Transverse colon (tissue), 4 donors: ENCODE measurements around the gene MGST2. TPM values are rescaled to one million over a fixed set of nuclear protein-coding genes. Genes with fewer than 3 reads are reported as not detected.

Source experiments
- DNase-seq: peaks from one replicate; pipeline ENCODE4 v3.0.0-alpha.2; 2019
- H3K27ac ChIP-seq, 4 donors: fragments of 200-600 bp; sonication (generic); 2 replicates each; pipeline ENCODE4 v1.5.1; 2016 to 2018; ENCODE audit warnings: inconsistent platforms in 4 of 4
- H3K27me3 ChIP-seq: fragments of 200-600 bp; sonication (generic); 2 replicates; pipeline ENCODE4 v1.5.1; 2017; ENCODE audit warnings: inconsistent platforms
- H3K36me3 ChIP-seq, 4 donors: fragments of 200-600 bp; sonication (generic); 2 replicates each; pipeline ENCODE4 v1.5.1; 2017 to 2019; ENCODE audit warnings: inconsistent platforms in 4 of 4
- H3K4me1 ChIP-seq, 4 donors: fragments of 200-600 bp; sonication (generic); 2 replicates each; pipeline ENCODE4 v1.5.1; 2017 to 2020; ENCODE audit warnings: inconsistent platforms in 4 of 4
- H3K4me3 ChIP-seq, 4 donors: fragments of 200-600 bp; sonication (generic); 1 replicate in 1 of 4; 2 replicates in 3 of 4; pipeline versions ENCODE4 v1.5.1 to v1.6.1; 2017 to 2019; ENCODE audit warnings: inconsistent platforms in 4 of 4
- H3K9me3 ChIP-seq, 2 donors: fragments of 200-600 bp; sonication (generic); 2 replicates each; pipeline ENCODE4 v1.5.1; 2017 to 2019; ENCODE audit warnings: inconsistent platforms in 2 of 2
- EP300 ChIP-seq: sonication (generic); formaldehyde crosslinking; IDR thresholded peaks from one replicate; pipeline ENCODE4 v1.6.1; 2017; ENCODE audit warnings: antibody characterized with exemption, low read depth
- POLR2A ChIP-seq: fragments of 450-650 bp; IDR thresholded peaks from one replicate; pipeline ENCODE4 v1.6.1; 2016; ENCODE audit warnings: antibody characterized with exemption, mild to moderate bottlenecking, moderate library complexity
- POLR2AphosphoS5 ChIP-seq, 3 donors: sonication (generic); formaldehyde crosslinking; IDR thresholded peaks; one replicate each; pipeline ENCODE4 v1.6.1; 2016; ENCODE audit warnings: antibody characterized with exemption in 3 of 3
- WGBS, 2 donors: methylation state at CpG; one replicate each; pipeline ENCODE4 v1.1.5; 2018; ENCODE audit warnings: low coverage in 1 of 2; 5-methylcytosine and 5-hydroxymethylcytosine counted together
- in situ Hi-C, 4 donors: fragments of 200-750 bp; cut with MboI; loops; one replicate each; pipeline versions ENCODE4 v1.15.0 to v1.15.1; 2017; ENCODE audit warnings: low sequenced_read_pairs in 3 of 4, low pct_ligation_motif_present in 1 of 4, low pct_unique_long_range_greater_than_20kb in 1 of 4
- intact Hi-C: fragments of 100-400 bp; cut with DNase I; formaldehyde crosslinking; loops from one replicate; pipeline ENCODE4 v1.15.1; 2023; ENCODE audit warnings: low total_unique reads
- total RNA-seq, 4 donors: library from RNA; depleted of rRNA; stranded (reverse); fragments of >200 nt; gene quantifications; one replicate each; pipeline ENCODE4 v1.1.0, GENCODE V29; 2016
- TF ChIP-seq, protein P1 (sequence below), 5 experiments: fragments of 200-600 bp in 3 of 5; fragments of 450-650 bp in 2 of 5; sonication (generic) in 3 of 5; IDR thresholded peaks; 1 replicate in 2 of 5; 2 replicates in 3 of 5; pipeline ENCODE4 v1.5.1; 2016 to 2017; ENCODE audit warnings: antibody characterized with exemption in 5 of 5, inconsistent platforms in 3 of 5, mild to moderate bottlenecking in 2 of 5, moderate library complexity in 1 of 5

The MGST2 gene
- total RNA-seq, 4 donors from 2014 or later: 3.4 to 91.5 (median 39.4) TPM

DNA sequence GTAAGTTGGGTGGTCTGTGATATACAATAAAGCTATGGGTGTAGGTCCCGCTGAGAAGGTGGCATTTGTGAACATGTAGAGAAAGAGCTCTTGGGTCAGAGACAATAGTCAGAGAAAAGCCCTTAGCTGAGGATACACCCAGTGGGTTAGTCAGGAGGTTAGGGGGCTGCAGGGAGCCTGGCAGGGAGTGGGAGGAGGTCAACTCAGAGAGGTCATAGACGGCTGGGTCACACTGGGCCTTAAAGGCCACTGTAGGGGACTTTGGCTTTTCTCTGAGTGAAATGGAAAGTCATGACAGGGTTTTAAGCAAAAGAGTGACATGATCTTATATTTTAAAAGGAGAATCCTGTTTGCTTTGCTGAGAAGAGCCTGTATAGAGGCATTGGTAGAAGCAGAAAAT lies 16.7 kb downstream of the MGST2 start:
- WGBS, 2 donors: 79 to 81% methylated on average over 2 of the region's 2 CpGs
- no peaks in the 10 kb centered on the region for H3K27me3 ChIP-seq
- in situ Hi-C loops (no loop called here), intact Hi-C loops (no loop called here)
- no peak overlapping the region for H3K4me3 ChIP-seq
- H3K4me1 ChIP-seq: peaks cover 4 to 25% (median 14%) of the 10 kb centered on the region in 4 donors
- peaks cover 0 to 31% (median 2%) of the 10 kb centered on the region in 4 donors for H3K36me3 ChIP-seq
- no peak for DNase-seq
- no peak overlapping the region for H3K27ac ChIP-seq
- TF ChIP-seq EP300: no peak
- TF ChIP-seq, protein P1, sequence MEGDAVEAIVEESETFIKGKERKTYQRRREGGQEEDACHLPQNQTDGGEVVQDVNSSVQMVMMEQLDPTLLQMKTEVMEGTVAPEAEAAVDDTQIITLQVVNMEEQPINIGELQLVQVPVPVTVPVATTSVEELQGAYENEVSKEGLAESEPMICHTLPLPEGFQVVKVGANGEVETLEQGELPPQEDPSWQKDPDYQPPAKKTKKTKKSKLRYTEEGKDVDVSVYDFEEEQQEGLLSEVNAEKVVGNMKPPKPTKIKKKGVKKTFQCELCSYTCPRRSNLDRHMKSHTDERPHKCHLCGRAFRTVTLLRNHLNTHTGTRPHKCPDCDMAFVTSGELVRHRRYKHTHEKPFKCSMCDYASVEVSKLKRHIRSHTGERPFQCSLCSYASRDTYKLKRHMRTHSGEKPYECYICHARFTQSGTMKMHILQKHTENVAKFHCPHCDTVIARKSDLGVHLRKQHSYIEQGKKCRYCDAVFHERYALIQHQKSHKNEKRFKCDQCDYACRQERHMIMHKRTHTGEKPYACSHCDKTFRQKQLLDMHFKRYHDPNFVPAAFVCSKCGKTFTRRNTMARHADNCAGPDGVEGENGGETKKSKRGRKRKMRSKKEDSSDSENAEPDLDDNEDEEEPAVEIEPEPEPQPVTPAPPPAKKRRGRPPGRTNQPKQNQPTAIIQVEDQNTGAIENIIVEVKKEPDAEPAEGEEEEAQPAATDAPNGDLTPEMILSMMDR (IDR thresholded peaks at IDR 0.05): no peak
- no peaks in the 10 kb centered on the region for H3K9me3 ChIP-seq

DNA sequence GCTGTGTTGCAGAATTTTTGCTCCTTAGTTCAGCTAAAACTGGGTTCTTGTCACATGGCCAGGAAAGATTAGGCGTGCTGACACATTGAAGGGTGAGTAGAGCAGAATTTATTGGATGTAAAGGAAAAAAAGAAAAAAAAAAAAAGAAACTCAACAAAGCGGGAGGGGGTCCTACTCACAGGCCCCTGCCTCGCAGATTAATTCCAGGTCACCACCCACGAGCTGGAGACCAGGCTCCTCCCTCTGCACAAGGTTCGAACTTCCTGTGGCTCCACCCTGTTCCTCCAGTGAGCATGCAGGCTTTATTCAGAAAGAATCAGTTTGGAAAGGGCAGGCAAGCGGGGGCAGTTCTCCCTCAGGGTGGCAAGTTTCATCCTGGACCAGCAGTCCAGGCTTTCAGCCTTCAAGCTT lies 17.1 kb downstream of the MGST2 start:
- peaks cover 0 to 31% (median 2%) of the 10 kb centered on the region in 4 donors for H3K36me3 ChIP-seq
- intact Hi-C loops: no loop called here
- no peaks in the 10 kb centered on the region for H3K27me3 ChIP-seq
- 29 to 59% methylated on average over 5 to 6 of the region's 6 CpGs for WGBS, 2 donors
- H3K4me1 ChIP-seq: peaks cover 4 to 25% (median 14%) of the 10 kb centered on the region in 4 donors
- H3K27ac ChIP-seq: no peak overlapping the region
- DNase-seq: no peak
- in situ Hi-C loops: no loop called here
- no peak overlapping the region for H3K4me3 ChIP-seq
- no peaks in the 10 kb centered on the region for H3K9me3 ChIP-seq
- TF ChIP-seq, protein P1 (IDR thresholded peaks at IDR 0.05): no peak
- TF ChIP-seq POLR2AphosphoS5 (IDR thresholded peaks at IDR 0.05) (no peak), POLR2A (no peak), EP300 (no peak)

DNA sequence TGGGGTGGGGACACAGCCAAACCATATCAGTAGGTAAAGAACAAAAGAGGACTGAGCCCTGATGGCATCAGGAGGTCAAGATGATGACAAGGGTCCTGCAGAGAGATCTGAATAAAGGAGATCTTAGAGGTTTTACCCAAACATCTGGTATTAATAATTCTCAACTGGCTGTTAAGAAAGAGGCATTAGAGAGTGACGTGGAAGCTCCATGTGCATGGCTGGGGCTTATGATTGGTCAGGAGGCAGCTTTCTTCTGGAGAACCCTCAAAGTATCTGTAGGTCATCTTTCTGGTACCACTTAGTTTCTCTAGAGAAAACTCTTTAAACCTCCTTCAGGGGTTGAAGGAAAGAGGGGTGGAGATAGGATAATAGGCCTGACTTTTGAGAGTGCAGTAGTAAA lies 18.7 kb downstream of the MGST2 start:
- TF ChIP-seq, protein P1 (IDR thresholded peaks at IDR 0.05): no peak
- TF ChIP-seq POLR2A: no peak
- TF ChIP-seq EP300: no peak
- TF ChIP-seq POLR2AphosphoS5 (IDR thresholded peaks at IDR 0.05): no peak
- H3K9me3 ChIP-seq: no peaks in the 10 kb centered on the region
- no peak for DNase-seq
- in situ Hi-C loops (no loop called here), intact Hi-C loops (no loop called here)
- H3K27ac ChIP-seq: no peak overlapping the region
- peaks cover 0 to 20% (median 0%) of the 10 kb centered on the region in 4 donors for H3K36me3 ChIP-seq
- H3K4me1 ChIP-seq: peaks cover 4 to 25% (median 14%) of the 10 kb centered on the region in 4 donors
- H3K27me3 ChIP-seq: no peaks in the 10 kb centered on the region
- 78 to 81% methylated on average over 1 of the region's 1 CpG for WGBS, 2 donors
- H3K4me3 ChIP-seq: no peak overlapping the region

DNA sequence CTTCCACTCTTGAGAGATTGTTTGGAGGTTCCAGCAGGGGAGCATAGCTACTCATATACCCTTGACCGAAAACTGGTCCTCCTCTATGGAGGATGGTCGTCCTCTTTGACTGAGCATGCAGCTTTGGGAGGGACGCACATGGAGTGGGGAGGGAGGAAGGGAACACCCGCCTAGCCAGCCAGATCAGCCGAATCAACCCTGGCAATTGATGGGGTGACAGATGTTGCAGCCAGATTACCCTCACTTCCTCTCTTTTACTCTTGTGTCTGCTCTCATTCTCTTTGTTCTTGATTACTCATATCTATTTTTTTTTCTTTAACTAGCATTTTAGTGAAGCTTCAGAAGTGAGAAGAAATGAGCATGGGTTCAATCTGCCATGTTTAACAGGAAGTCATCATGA lies 19.6 kb downstream of the MGST2 start:
- Histone ChIP-seq H3K27ac (no peak overlapping the region), H3K4me1 (peaks cover 4 to 25% (median 14%) of the 10 kb centered on the region in 4 donors), H3K36me3 (peaks cover 0 to 11% (median 0%) of the 10 kb centered on the region in 4 donors), H3K9me3 (no peaks in the 10 kb centered on the region), H3K4me3 (no peak overlapping the region), H3K27me3 (no peaks in the 10 kb centered on the region)
- TF ChIP-seq POLR2AphosphoS5 (IDR thresholded peaks at IDR 0.05) (no peak), EP300 (no peak), POLR2A (no peak)
- TF ChIP-seq, protein P1 (IDR thresholded peaks at IDR 0.05): no peak
- no peak for DNase-seq
- 74 to 94% methylated on average over 2 to 5 of the region's 5 CpGs for WGBS, 2 donors
- intact Hi-C loops (no loop called here), in situ Hi-C loops (no loop called here)
